Esophagus squamous epithelium (tissue), 5 donors: ENCODE measurements around the gene EVPL. TPM values are rescaled to one million over a fixed set of nuclear protein-coding genes. Genes with fewer than 3 reads are reported as not detected.
"Not testable (repeated sequence)": the region's sequence is repeated elsewhere in the genome, so short reads cannot be mapped to it uniquely, and the experiment has no call there.

ENCODE experiments used
- DNase-seq: peaks from one replicate; lab custom pipeline; 2025; lab: John Stamatoyannopoulos, UW
- H3K27ac ChIP-seq, 4 donors: fragments of 200-600 bp; sonication (generic); one replicate each; pipeline ENCODE4 v1.5.1; 2016 to 2019; ENCODE audit warnings: mild to moderate bottlenecking in 1 of 4
- H3K27me3 ChIP-seq, 4 donors: fragments of 200-600 bp; sonication (generic); 1 replicate in 3 of 4; 2 replicates in 1 of 4; pipeline versions ENCODE4 v1.5.1 to v1.6.0; 2017 to 2021; ENCODE audit warnings: antibody characterized with exemption in 1 of 4
- H3K36me3 ChIP-seq, 3 donors: fragments of 200-600 bp; sonication (generic); one replicate each; pipeline ENCODE4 v1.5.1; 2016 to 2019
- H3K4me1 ChIP-seq, 3 donors: fragments of 200-600 bp; sonication (generic); one replicate each; pipeline ENCODE4 v1.5.1; 2017 to 2019
- H3K4me3 ChIP-seq, 4 donors: fragments of 200-600 bp; sonication (generic); 1 replicate in 3 of 4; 2 replicates in 1 of 4; pipeline ENCODE4 v1.5.1; 2016 to 2019; ENCODE audit warnings: mild to moderate bottlenecking in 2 of 4, moderate library complexity in 1 of 4
- H3K9me3 ChIP-seq, 3 donors: fragments of 200-600 bp; sonication (generic); one replicate each; pipeline ENCODE4 v1.5.1; 2016 to 2019
- CTCF ChIP-seq, 6 experiments: fragments of 450-650 bp in 4 of 6; fragments of 200-600 bp in 2 of 6; sonication (generic) in 2 of 6; IDR thresholded peaks; one replicate each; pipeline ENCODE4 v1.5.1; 2016 to 2019; ENCODE audit warnings: antibody characterized with exemption in 6 of 6, mild to moderate bottlenecking in 4 of 6, moderate library complexity in 4 of 6
- POLR2A ChIP-seq, 4 donors: fragments of 450-650 bp; IDR thresholded peaks; one replicate each; pipeline ENCODE4 v1.6.1; 2017; ENCODE audit warnings: antibody characterized with exemption in 4 of 4, mild to moderate bottlenecking in 4 of 4, moderate library complexity in 3 of 4
- WGBS, 2 donors: methylation state at CpG; one replicate each; pipeline ENCODE4 v1.1.5; 2018; 5-methylcytosine and 5-hydroxymethylcytosine counted together
- intact Hi-C: fragments of 100-400 bp; cut with DNase I; formaldehyde crosslinking; loops from one replicate; pipeline ENCODE4 v1.15.0; 2022
- total RNA-seq, 4 donors: library from RNA; depleted of rRNA; stranded (reverse); fragments of >200 nt; gene quantifications; one replicate each; pipeline ENCODE4 v1.1.0, GENCODE V29; 2016
- donor health status: DM: yes; HTN: yes; CAD: no.

The EVPL gene
- total RNA-seq, 4 donors from 2014 or later, result 132 to 604 (median 223) TPM

DNA sequence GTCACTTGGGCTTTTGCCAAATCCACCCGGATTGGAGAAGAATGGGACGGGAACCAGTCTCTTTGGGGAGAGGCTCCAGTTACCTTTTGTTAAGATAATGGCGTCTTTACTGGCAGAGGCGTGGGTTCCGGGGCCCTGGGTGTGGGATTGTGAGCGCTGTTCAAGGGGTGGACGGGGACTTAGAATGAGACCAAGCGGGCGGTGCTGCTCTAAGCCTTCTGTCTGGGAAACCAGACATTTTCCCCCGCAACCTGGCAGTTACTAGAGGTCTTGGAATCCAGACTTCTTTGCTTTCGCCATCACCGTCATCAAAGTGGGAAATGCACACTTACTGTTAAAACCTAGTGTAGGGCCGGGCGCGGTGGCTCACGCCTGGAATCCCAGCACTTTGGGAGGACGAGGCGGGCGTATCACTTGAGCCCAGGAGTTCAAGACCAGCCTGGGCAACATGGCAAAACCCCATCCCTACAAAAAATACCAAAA, 47.4 kb downstream of the EVPL start:
- no peaks in the 10 kb centered on the region for H3K27me3 ChIP-seq
- H3K27ac ChIP-seq, result peak overlapping the region; percentile 98 to 99 (median 98)
- intact Hi-C loops, result no loop called here
- DNase-seq, result no peak
- H3K4me1 ChIP-seq, result peaks cover 22 to 87% (median 57%) of the 10 kb centered on the region in 3 donors
- H3K4me3 ChIP-seq, result peak overlapping the region; percentile 76 to 88 (median 86)
- no peaks in the 10 kb centered on the region for H3K9me3 ChIP-seq
- TF ChIP-seq POLR2A (IDR thresholded peaks at IDR 0.05) (no peak), CTCF (IDR thresholded peaks at IDR 0.05) (no peak)
- 0 to 2% methylated on average over 8 to 15 of the region's 19 CpGs for WGBS, 2 donors
- no peaks in the 10 kb centered on the region for H3K36me3 ChIP-seq

DNA sequence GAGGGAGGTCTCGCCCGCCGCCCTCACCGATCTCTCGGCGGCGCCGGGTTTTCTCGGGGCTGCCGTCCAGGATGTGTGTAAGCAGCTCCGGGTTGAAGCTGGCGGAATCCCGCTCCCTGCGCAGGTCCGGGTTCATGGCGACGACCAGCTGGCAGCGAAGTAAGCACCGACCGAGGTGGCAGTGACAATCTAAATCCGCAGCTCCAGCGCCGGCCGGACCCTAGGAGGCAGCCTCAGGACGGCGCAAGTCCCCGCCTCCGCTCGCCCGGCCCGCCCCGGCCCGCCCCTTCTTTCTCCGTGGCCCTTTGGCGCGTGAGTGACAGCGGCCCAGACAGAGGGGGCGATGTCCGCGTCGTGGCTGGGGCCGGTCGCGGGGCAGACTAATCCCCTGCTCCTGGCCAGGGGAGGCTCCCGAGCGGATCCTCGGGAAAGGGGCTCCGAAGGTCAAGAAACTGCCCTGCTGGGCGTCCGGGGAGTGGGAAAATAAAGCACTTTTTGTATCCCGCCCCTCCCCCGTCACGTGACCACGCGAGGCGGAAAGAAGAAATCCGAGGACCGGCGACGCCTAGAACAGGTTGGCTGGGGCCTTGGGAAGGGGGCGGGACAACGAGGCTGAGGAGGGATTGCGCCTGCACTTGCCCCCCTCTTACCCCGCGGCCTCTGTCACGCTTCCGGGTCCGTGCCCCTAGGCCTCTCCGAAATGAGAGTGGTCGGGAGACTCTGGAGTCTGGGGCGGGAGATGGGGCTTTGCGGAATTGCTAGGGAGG, 48.0 kb downstream of the EVPL start, which contains the start of the genes ACOX1 and TEN1:
ACOX1 (minus strand) TSS at position 229 of the 767 bp plus-strand sequence; CDS start at position 136, 93 bp downstream.
TEN1 (plus strand) TSS at position 303 of the 767 bp plus-strand sequence. CDS start 6,953 bp downstream, outside the sequence.
- WGBS, 2 donors, result 0 to 1% methylated on average over 6 to 18 of the region's 72 CpGs
- Histone ChIP-seq H3K4me3 (peak within 1 kb of the TSS; percentile 76 to 88 (median 86)), H3K27me3 (no peaks in the 10 kb centered on the region), H3K4me1 (peaks cover 22 to 80% (median 56%) of the 10 kb centered on the region in 3 donors), H3K9me3 (no peaks in the 10 kb centered on the region), H3K36me3 (peaks cover 0 to 6% (median 0%) of the 10 kb centered on the region in 3 donors), H3K27ac (peak within 1 kb of the TSS; percentile 98 to 99 (median 98))
- intact Hi-C loops, result no loop called here
- peak; percentile 81 for DNase-seq
- TF ChIP-seq POLR2A (IDR thresholded peaks at IDR 0.05) (peak in 3 of 4 donors; percentile 48 to 86 (median 82)), CTCF (IDR thresholded peaks at IDR 0.05) (peak in 3 of 6 experiments; percentile 25 to 58 (median 50))

GRCh38 chr17:75976175-75976848, 50.8 kb downstream of the EVPL start:
- Histone ChIP-seq H3K4me1 (peaks cover 22 to 52% (median 32%) of the 10 kb centered on the region in 3 donors), H3K36me3 (peaks cover 0 to 34% (median 0%) of the 10 kb centered on the region in 3 donors), H3K27ac (peak overlapping the region in 3 of 4 donors; percentile 34 to 65 (median 49)), H3K9me3 (no peaks in the 10 kb centered on the region), H3K4me3 (peak overlapping the region in 3 of 4 donors; percentile 2 to 27 (median 4)), H3K27me3 (no peaks in the 10 kb centered on the region)
- 41 to 49% methylated on average over 9 of the region's 9 CpGs for WGBS, 2 donors
- intact Hi-C loops, result no loop called here
- no peak for DNase-seq
- TF ChIP-seq CTCF (IDR thresholded peaks at IDR 0.05) (no peak), POLR2A (IDR thresholded peaks at IDR 0.05) (no peak)

DNA sequence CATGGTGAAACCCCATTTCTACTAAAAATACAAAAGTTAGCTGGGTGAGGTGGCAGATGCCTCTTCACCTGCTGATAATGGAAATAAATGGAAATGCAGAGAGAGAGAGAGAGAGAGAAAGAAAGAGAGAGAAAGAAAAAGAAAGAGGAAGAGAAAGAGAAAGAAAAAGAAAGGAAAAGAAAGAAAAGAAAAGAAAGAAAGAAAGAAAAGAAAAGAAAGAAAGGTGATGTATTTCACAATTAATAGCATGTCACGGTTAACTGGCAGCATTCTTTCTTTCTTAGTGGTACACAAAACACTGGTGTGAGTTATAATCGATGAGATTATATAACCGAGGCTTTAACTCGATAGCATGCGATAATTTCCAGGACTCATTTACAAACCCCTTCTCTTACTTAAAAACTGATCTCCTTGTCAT, 51.3 kb downstream of the EVPL start:
- intact Hi-C loops, result no loop called here
- no peak for DNase-seq
- H3K27ac ChIP-seq, result peak overlapping the region in 3 of 4 donors; percentile 34 to 65 (median 49)
- H3K4me3 ChIP-seq, result peak overlapping the region in 3 of 4 donors; percentile 1 to 27 (median 4)
- H3K9me3 ChIP-seq, result no peaks in the 10 kb centered on the region
- TF ChIP-seq POLR2A (IDR thresholded peaks at IDR 0.05), result no peak
- TF ChIP-seq CTCF (IDR thresholded peaks at IDR 0.05), result no peak
- WGBS, 2 donors, result 35 to 41% methylated on average over 5 of the region's 5 CpGs
- H3K27me3 ChIP-seq, result no peaks in the 10 kb centered on the region
- H3K4me1 ChIP-seq, result peaks cover 22 to 47% (median 32%) of the 10 kb centered on the region in 3 donors
- H3K36me3 ChIP-seq, result peaks cover 0 to 40% (median 0%) of the 10 kb centered on the region in 3 donors

GRCh38 chr17:75975187-75975586, 51.9 kb downstream of the EVPL start:
- DNase-seq, intact Hi-C loops, H3K9me3 ChIP-seq, H3K27me3 ChIP-seq: not testable (repeated sequence)
- peak overlapping the region in 2 of 4 donors; percentile 1 to 4 for H3K4me3 ChIP-seq
- peak overlapping the region in 2 of 4 donors; percentile 49 to 65 for H3K27ac ChIP-seq
- H3K36me3 ChIP-seq, result peaks cover 0 to 45% (median 0%) of the 10 kb centered on the region in 3 donors
- WGBS, 2 donors, result 91 to 94% methylated on average over 6 of the region's 6 CpGs
- H3K4me1 ChIP-seq, result peaks cover 18 to 41% (median 28%) of the 10 kb centered on the region in 3 donors
